ENCODE results near the gene HSPA4L. TPM values are rescaled to one million over a fixed set of nuclear protein-coding genes. Genes with fewer than 3 reads are reported as not detected.
A peak's percentile ranks its signal among the peaks of the same experiment; 100 is the strongest.

Gene HSPA4L
- total RNA-seq, 3 donors from 2014 or later (not counting 1 experiment from before 2014, with no cell fraction given): not detected

- Histone ChIP-seq H3K4me1 (ENCODE audit: control insufficient read depth, insufficient read depth, low read length) (peaks cover 12% of the 10 kb centered on the region), H3K27me3 (ENCODE audit: control insufficient read depth, insufficient read depth, low read length) (no peaks in the 10 kb centered on the region), H3K36me3 (ENCODE audit: control insufficient read depth, insufficient read depth, low read length) (no peaks in the 10 kb centered on the region), H3K27ac (ENCODE audit: low read length) (peak within 1 kb of the TSS; percentile 90), H3K9me3 (ENCODE audit: control insufficient read depth, insufficient read depth, low read length) (no peaks in the 10 kb centered on the region), H3K4me3 (ENCODE audit: low read length) (peak within 1 kb of the TSS; percentile 95)
- TF ChIP-seq CTCF (IDR thresholded peaks at IDR 0.05): no peak
- Mint-ChIP-seq H3K27ac (peak within 1 kb of the TSS; percentile 96 to 99), H3K36me3 (no peaks in the 10 kb centered on the region), H3K27me3 (ENCODE audit: low read depth in 2 of 2) (no peaks in the 10 kb centered on the region), H3K4me3 (peak within 1 kb of the TSS; percentile 98), H3K4me1 (peaks cover 15 to 16% of the 10 kb centered on the region in 2 donors), H3K9me3 (no peaks in the 10 kb centered on the region)
- under 1% methylated on average over 70 of the region's 70 CpGs for WGBS (ENCODE audit: insufficient coverage)
- DNase-seq (peak; percentile 93 to 98), ATAC-seq (peak; percentile 93 to 97 (median 94))
- intact Hi-C loops (cut with micrococcal nuclease): loop anchor here (2.0 to 5.0 kb wide), 3 partner anchors 84 to 406 kb away; partner anchors contain the start of genes ABHD18, LARP1B, MFSD8 and PGRMC2
These were observed 98.8 kb downstream of the HSPA4L start, which contains the start of gene PLK4 for GRCh38 chr4:127880763-127881562. PLK4 (plus strand) TSS chr4:127880893; CDS start chr4:127881135, 242 bp downstream.

DNA sequence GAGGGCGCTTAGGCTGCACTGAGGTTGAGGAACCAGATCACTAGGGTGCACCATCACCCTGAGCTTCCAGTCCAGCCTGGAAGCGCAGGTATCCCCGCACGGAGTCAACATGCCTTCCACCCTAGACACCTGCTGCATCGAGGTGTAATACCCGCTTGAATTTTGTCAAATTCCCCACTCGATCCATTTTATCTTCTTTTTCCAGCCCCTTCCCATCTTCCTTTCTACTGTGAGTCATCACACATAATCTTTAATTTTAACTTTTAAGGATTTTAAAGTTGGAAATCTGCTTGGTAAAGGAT, 99.4 kb downstream of the HSPA4L start:
- WGBS (ENCODE audit: insufficient coverage): under 1% methylated on average over 7 of the region's 7 CpGs
- DNase-seq (no peak), ATAC-seq (no peak)
- Mint-ChIP-seq H3K4me1 (peaks cover 15 to 16% of the 10 kb centered on the region in 2 donors), H3K27me3 (ENCODE audit: low read depth in 2 of 2) (no peaks in the 10 kb centered on the region), H3K27ac (peak overlapping the region; percentile 96 to 99), H3K36me3 (no peaks in the 10 kb centered on the region), H3K9me3 (no peaks in the 10 kb centered on the region), H3K4me3 (peak overlapping the region; percentile 98)
- Histone ChIP-seq H3K9me3 (ENCODE audit: control insufficient read depth, insufficient read depth, low read length) (no peaks in the 10 kb centered on the region), H3K27me3 (ENCODE audit: control insufficient read depth, insufficient read depth, low read length) (no peaks in the 10 kb centered on the region), H3K36me3 (ENCODE audit: control insufficient read depth, insufficient read depth, low read length) (no peaks in the 10 kb centered on the region), H3K27ac (ENCODE audit: low read length) (no peak overlapping the region), H3K4me3 (ENCODE audit: low read length) (peak overlapping the region; percentile 95), H3K4me1 (ENCODE audit: control insufficient read depth, insufficient read depth, low read length) (peaks cover 12% of the 10 kb centered on the region)
- TF ChIP-seq CTCF (IDR thresholded peaks at IDR 0.05): no peak
- intact Hi-C loops (cut with micrococcal nuclease): loop anchor here (2.0 to 5.0 kb wide), 3 partner anchors 83 to 406 kb away; partner anchors contain the start of genes ABHD18, LARP1B, MFSD8 and PGRMC2

GRCh38 chr4:127888559-127888958, 106.4 kb downstream of the HSPA4L start:
- H3K27me3 Mint-ChIP-seq (ENCODE audit: low read depth in 2 of 2): no peaks in the 10 kb centered on the region
- no peaks in the 10 kb centered on the region for H3K4me1 ChIP-seq (ENCODE audit: control insufficient read depth, insufficient read depth, low read length)
- no peaks in the 10 kb centered on the region for H3K36me3 ChIP-seq (ENCODE audit: control insufficient read depth, insufficient read depth, low read length)
- H3K4me3 Mint-ChIP-seq: no peak overlapping the region
- no peaks in the 10 kb centered on the region for H3K36me3 Mint-ChIP-seq
- H3K9me3 ChIP-seq (ENCODE audit: control insufficient read depth, insufficient read depth, low read length): no peaks in the 10 kb centered on the region
- no peaks in the 10 kb centered on the region for H3K9me3 Mint-ChIP-seq
- H3K27me3 ChIP-seq (ENCODE audit: control insufficient read depth, insufficient read depth, low read length): no peaks in the 10 kb centered on the region
- WGBS (ENCODE audit: insufficient coverage): no CpG with 5 or more reads among the region's 1 CpG
- TF ChIP-seq CTCF (IDR thresholded peaks at IDR 0.05): no peak
- H3K27ac ChIP-seq (ENCODE audit: low read length): no peak overlapping the region
- no peak overlapping the region for H3K4me3 ChIP-seq (ENCODE audit: low read length)
- intact Hi-C loops (cut with micrococcal nuclease): no loop called here
- DNase-seq (no peak), ATAC-seq (no peak)
- no peak overlapping the region for H3K27ac Mint-ChIP-seq
- no peaks in the 10 kb centered on the region for H3K4me1 Mint-ChIP-seq
